AG09319 (cell line): ENCODE results near the gene LTBP2.

ENCODE experiments used
- DNase-seq: peaks from one replicate; pipeline ENCODE4 v3.0.0-alpha.2; 2010; ENCODE audit warnings: low read depth; ENCODE audit errors: extremely low read depth
- TF ChIP-seq, protein P1 (sequence below): IDR thresholded peaks from 2 replicates; pipeline ENCODE4 v1.5.1; 2011; ENCODE audit warnings: low read depth, mild to moderate bottlenecking, inconsistent platforms, low read length, moderate library complexity

LTBP2 gene

DNA sequence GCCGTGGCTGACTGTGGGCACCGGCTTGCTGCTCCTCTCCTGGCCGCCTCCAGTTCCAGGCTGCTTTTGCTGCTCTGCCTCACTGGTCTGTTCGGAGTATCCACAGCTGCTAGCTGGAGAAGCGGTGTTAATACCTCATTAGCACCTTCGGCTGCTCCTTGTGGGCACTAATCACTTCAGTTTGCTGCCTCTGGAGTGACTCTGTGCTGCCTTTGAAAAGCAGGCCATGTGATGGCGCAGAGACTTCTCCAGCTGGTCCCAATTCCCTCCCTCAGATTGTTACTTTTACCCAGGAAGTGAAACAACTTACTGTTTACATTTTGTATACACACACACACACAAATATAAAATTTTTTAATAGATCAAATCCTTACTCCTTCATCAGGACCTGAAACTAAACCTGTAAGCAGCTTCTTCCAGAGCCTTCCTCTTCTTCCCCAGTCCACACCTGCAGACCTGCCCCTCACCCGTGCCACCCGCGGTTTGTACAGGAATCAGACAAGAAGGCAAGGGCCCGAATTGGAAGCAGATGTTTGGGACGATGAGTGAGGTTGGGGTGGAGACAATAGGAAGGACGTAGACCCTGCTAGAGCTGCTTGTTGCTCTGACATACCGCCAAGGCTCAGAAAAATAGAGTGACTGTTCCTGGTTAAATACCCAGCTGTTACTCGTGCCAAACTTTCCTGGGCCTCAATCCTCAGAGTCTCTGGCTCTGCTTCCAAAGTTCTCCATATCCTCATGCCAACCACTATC, 41.5 kb upstream of the LTBP2 start:
- peak; percentile 55 for DNase-seq
- TF ChIP-seq, protein P1, sequence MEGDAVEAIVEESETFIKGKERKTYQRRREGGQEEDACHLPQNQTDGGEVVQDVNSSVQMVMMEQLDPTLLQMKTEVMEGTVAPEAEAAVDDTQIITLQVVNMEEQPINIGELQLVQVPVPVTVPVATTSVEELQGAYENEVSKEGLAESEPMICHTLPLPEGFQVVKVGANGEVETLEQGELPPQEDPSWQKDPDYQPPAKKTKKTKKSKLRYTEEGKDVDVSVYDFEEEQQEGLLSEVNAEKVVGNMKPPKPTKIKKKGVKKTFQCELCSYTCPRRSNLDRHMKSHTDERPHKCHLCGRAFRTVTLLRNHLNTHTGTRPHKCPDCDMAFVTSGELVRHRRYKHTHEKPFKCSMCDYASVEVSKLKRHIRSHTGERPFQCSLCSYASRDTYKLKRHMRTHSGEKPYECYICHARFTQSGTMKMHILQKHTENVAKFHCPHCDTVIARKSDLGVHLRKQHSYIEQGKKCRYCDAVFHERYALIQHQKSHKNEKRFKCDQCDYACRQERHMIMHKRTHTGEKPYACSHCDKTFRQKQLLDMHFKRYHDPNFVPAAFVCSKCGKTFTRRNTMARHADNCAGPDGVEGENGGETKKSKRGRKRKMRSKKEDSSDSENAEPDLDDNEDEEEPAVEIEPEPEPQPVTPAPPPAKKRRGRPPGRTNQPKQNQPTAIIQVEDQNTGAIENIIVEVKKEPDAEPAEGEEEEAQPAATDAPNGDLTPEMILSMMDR: no peak

DNA sequence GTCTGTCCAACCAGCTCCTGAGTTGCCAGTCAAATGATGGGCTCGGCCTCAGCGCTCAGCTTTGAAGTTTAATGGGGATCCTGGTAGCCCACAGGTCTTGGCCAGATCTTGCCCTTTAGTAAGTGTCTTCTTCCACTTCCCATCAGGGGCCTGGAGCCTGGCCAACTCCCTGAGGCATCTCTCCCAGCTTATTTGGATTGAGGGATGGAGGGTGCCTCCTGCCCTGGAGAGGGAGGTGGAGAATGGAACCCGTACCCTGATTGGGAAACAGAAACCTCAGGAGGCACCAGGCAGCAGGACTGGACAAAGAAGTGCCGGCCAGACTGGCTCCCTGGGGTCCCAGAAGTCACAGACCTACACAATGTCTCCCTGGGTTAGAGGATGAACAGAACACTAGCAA, 40.5 kb upstream of the LTBP2 start:
- no peak for DNase-seq
- TF ChIP-seq, protein P1: no peak

DNA sequence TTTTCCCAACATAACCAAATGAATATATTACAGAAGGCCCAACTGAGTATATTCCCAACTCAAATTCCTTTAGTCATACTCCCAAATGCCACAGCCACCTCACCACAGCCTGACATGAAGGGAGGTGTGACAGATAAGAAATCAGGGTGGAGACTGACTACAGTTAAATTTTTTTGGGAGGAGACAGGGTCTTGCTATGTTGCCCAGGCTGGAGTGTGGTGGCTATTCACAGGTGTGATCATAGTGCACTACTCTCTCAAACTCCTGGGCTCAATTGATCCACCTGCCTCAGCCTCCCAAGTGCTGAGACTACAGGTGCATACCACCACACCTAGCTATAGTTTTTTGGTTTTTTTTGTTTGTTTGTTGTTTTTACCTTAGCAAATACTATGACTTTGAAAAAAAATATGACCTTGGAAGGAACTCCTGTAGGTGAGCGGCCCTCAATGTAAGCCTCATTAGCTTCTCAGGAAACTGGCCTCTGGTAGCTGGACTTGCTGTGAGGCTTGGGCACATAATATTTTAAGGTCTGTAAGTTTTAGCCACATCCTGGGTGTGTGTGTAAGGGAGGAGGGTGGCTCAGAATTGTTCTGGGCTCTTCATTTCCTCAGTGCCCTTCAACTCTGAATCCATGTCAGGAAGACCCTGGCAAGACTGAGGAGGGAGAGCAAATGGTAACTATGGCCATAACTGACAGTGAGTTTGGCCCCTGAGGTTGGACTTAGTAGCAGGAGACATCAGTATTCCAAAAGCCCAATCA, 39.1 kb upstream of the LTBP2 start:
- DNase-seq: no peak
- TF ChIP-seq, protein P1: no peak

DNA sequence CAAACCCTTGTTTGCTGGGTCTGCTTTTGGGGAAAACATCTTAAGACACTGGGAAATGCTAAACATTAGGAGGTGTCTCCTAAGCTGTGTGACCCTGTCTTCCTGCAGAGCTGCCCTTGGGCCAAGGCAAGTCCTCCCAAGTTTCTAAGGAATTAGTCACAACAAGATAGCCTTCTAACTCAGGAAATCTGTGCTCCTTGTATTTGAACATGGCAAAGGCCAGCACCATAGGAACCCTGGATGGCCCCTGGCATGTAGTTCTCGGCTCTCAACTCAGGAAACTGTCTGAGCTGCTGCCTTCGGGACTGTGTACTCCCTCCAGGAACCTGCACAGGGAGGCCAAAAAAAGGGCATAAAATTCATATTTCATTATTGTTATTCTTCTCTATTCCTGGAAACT, 37.6 kb upstream of the LTBP2 start:
- TF ChIP-seq, protein P1: no peak
- DNase-seq: no peak

DNA sequence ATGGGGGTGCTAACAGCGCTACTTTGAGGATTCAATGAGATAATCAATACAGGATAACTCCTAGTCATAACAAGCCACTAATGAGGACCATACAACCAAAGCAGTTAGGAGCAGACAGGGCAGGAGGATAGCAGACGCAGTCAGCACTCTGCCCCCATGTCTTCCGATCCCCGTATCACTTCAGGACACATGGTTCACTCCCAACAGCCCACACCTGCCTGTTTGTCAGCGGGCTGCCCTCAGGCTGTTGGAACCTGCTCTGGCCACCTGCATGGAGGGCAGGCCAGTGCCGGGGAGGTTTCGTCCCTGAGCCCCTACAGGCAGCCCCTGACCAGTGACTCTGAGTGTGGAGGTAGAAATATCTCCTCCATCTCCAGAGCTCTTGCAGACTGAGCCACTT, 37.1 kb upstream of the LTBP2 start:
- TF ChIP-seq, protein P1: no peak

DNA sequence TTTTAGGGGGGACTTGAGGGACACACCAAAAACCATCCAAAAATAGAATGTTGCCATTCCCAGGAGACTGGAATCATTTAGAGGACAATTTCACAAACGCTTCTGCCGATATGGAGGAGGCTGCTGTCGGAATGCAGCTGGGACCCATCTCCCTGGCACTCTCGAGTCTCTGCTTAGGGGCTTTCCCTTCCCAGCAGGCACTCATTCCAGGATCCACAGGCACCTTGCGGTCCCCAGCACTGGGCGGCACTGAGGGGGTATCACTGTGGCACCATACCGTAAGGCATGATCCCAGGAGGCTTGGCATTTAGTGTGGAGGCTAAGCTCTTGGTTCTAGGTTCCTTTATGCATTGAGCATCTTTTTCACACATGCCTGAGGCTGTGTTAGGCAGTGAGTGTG, 36.6 kb upstream of the LTBP2 start:
- TF ChIP-seq, protein P1: no peak
- DNase-seq: no peak

More for the DNA sequence above, 37.1 kb upstream of the LTBP2 start:
- no peak for DNase-seq
